ENCODE data around the gene ALOXE3.

ALOXE3 gene

GRCh38 chr17:8101721-8102120, 16.6 kb downstream of the ALOXE3 start:
- no peak for TF ChIP-seq CTCF (conservative IDR thresholded peaks at IDR 0.05; ENCODE audit: low read depth, low read length)

GRCh38 chr17:8100763-8101162, 17.6 kb downstream of the ALOXE3 start:
- no peak for TF ChIP-seq CTCF (conservative IDR thresholded peaks at IDR 0.05; ENCODE audit: low read depth, low read length)
- H3K4me3 ChIP-seq (ENCODE audit: low read length): no peak overlapping the region
- no peak for DNase-seq (ENCODE audit: low read depth)

More at GRCh38 chr17:8101721-8102120, 16.6 kb downstream of the ALOXE3 start:
- DNase-seq (ENCODE audit: low read depth): no peak
- H3K4me3 ChIP-seq (ENCODE audit: low read length): no peak overlapping the region

GRCh38 chr17:8100111-8100510, 18.2 kb downstream of the ALOXE3 start:
- no peak for DNase-seq (ENCODE audit: low read depth)
- H3K4me3 ChIP-seq (ENCODE audit: low read length): no peak overlapping the region
- TF ChIP-seq CTCF (conservative IDR thresholded peaks at IDR 0.05; ENCODE audit: low read depth, low read length): no peak

GRCh38 chr17:8096541-8096940, 21.8 kb downstream of the ALOXE3 start:
- H3K4me3 ChIP-seq (ENCODE audit: low read length): no peak overlapping the region
- DNase-seq (ENCODE audit: low read depth): no peak
- no peak for TF ChIP-seq CTCF (conservative IDR thresholded peaks at IDR 0.05; ENCODE audit: low read depth, low read length)

- no peak overlapping the region for H3K4me3 ChIP-seq (ENCODE audit: low read length)
- DNase-seq (ENCODE audit: low read depth): no peak
- TF ChIP-seq CTCF (conservative IDR thresholded peaks at IDR 0.05; ENCODE audit: low read depth, low read length): no peak
Observed at GRCh38 chr17:8095361-8095760, 23.0 kb downstream of the ALOXE3 start.

- no peak overlapping the region for H3K4me3 ChIP-seq (ENCODE audit: low read length)
- no peak for TF ChIP-seq CTCF (conservative IDR thresholded peaks at IDR 0.05; ENCODE audit: low read depth, low read length)
- no peak for DNase-seq (ENCODE audit: low read depth)
Observed at GRCh38 chr17:8091033-8091687, 27.2 kb downstream of the ALOXE3 start.

GRCh38 chr17:8089728-8090127, 28.6 kb downstream of the ALOXE3 start:
- no peak for TF ChIP-seq CTCF (conservative IDR thresholded peaks at IDR 0.05; ENCODE audit: low read depth, low read length)
- H3K4me3 ChIP-seq (ENCODE audit: low read length): no peak overlapping the region
- no peak for DNase-seq (ENCODE audit: low read depth)

All from retinal pigment epithelial cell (primary cell).